HCT116 (cell line): ENCODE measurements around the gene FILIP1. TPM values are rescaled to one million over a fixed set of nuclear protein-coding genes. Genes with fewer than 3 reads are reported as not detected.

Experiments
- ATAC-seq: fragments of 200-7000 bp; cut with Tn5 transposase; 2 replicates; pipeline ENCODE4 v1.9.1; 2020; ENCODE audit warnings: mild to moderate bottlenecking, moderate library complexity
- BruUV-seq: library from RNA; stranded (reverse); fragments of 400-500 nt; replicated peaks from 2 replicates; lab custom pipeline; 2021; lab: Mats Ljungman, UMichigan
- CTCF ChIA-PET: fragments of 300-600 bp; sonication (Branson Sonifier 250); formaldehyde crosslinking; loops from one replicate; lab custom pipeline; 2021; ENCODE audit warnings: antibody characterized with exemption; lab: Charles Lee
- POLR2A ChIA-PET: fragments of 300-600, 350-600 bp; sonication (Branson Sonifier 250); formaldehyde crosslinking; loops from one replicate; lab custom pipeline; 2021; ENCODE audit warnings: antibody characterized with exemption; lab: Charles Lee
- RAD21 ChIA-PET, 2 experiments: fragments of 300-600 bp; sonication (Branson Sonifier 250); formaldehyde crosslinking; loops; one replicate each; lab custom pipeline; 2023; ENCODE audit warnings: low total read pairs in 2 of 2; ENCODE audit not compliant: uncharacterized antibody in 2 of 2, unreplicated experiment in 2 of 2, low non-redundant PET in 1 of 2; lab: Charles Lee
- DNase-seq: peaks from one replicate; pipeline ENCODE4 v3.0.0-alpha.2; 2010; ENCODE audit warnings: low read depth, low spot score
- H2AFZ ChIP-seq: fragments of 200-600 bp; shearing (Covaris generic), sonication (generic); 2 replicates; pipeline ENCODE4 v1.6.1; 2017; ENCODE audit warnings: low read depth, mixed run types, mixed read lengths, antibody characterized with exemption, low read length; ENCODE audit not compliant: poor library complexity, severe bottlenecking
- H3K27ac ChIP-seq: 2 replicates; pipeline ENCODE4 v1.5.1; 2012; ENCODE audit warnings: low read depth, low read length
- H3K27me3 ChIP-seq: fragments of 200-600 bp; sonication (generic); 2 replicates; pipeline ENCODE4 v1.6.1; 2016; ENCODE audit warnings: mixed run types, low read length, mixed read lengths; ENCODE audit not compliant: insufficient read depth
- H3K36me3 ChIP-seq, 2 experiments: fragments of 200-500 bp in 1 of 2; fragments of 200-600 bp in 1 of 2; sonication (Bioruptor generic) in 1 of 2; sonication (generic) in 1 of 2; 2 replicates each; pipeline versions ENCODE4 v1.5.1 to v1.6.1; 2014 to 2016; ENCODE audit warnings: low read length in 2 of 2, inconsistent platforms in 1 of 2, mixed read lengths in 1 of 2, mixed run types in 1 of 2; ENCODE audit not compliant: insufficient read depth in 2 of 2, control insufficient read depth in 1 of 2
- H3K4me1 ChIP-seq, 2 experiments: fragments of 200-600 bp in 1 of 2; sonication (generic) in 1 of 2; 2 replicates each; pipeline versions ENCODE4 v1.5.1 to v1.6.1; 2012 to 2017; ENCODE audit warnings: low read length in 2 of 2, inconsistent platforms in 1 of 2, mild to moderate bottlenecking in 1 of 2, mixed read lengths in 1 of 2, mixed run types in 1 of 2, moderate library complexity in 1 of 2; ENCODE audit not compliant: insufficient read depth in 2 of 2, control insufficient read depth in 1 of 2
- H3K4me2 ChIP-seq: fragments of 200-600 bp; sonication (generic); 2 replicates; pipeline ENCODE4 v1.6.1; 2017; ENCODE audit warnings: mixed run types, low read length, mixed read lengths
- H3K4me3 ChIP-seq, 2 experiments: fragments of 200-600 bp in 1 of 2; sonication (generic) in 1 of 2; replicated peaks in 1 of 2; 2 replicates each; pipeline ENCODE4 v1.5.1; 2011 to 2016; ENCODE audit warnings: low read length in 2 of 2, control low read depth in 1 of 2, low read depth in 1 of 2, mild to moderate bottlenecking in 1 of 2, mixed read lengths in 1 of 2, mixed run types in 1 of 2
- H3K79me2 ChIP-seq: fragments of 200-600 bp; sonication (generic); 2 replicates; pipeline ENCODE4 v1.6.1; 2017; ENCODE audit warnings: mild to moderate bottlenecking, mixed run types, low read length, moderate library complexity, mixed read lengths; ENCODE audit not compliant: insufficient read depth
- H3K9ac ChIP-seq: fragments of 200-600 bp; sonication (generic); 2 replicates; pipeline ENCODE4 v1.6.1; 2016; ENCODE audit warnings: low read length, mixed read lengths
- H3K9me2 ChIP-seq: fragments of 200-600 bp; sonication (generic), shearing (Covaris generic); 2 replicates; pipeline ENCODE4 v1.6.1; 2017; ENCODE audit warnings: mixed run types, mild to moderate bottlenecking, moderate library complexity; ENCODE audit not compliant: insufficient read depth
- H3K9me3 ChIP-seq, 2 experiments: fragments of 200-500 bp in 1 of 2; fragments of 200-600 bp in 1 of 2; sonication (Bioruptor generic) in 1 of 2; sonication (generic) in 1 of 2; 2 replicates each; pipeline ENCODE4 v1.6.1; 2014 to 2017; ENCODE audit warnings: low read length in 2 of 2, mixed read lengths in 2 of 2, inconsistent platforms in 1 of 2, low read depth in 1 of 2, mild to moderate bottlenecking in 1 of 2, mixed run types in 1 of 2, moderate library complexity in 1 of 2; ENCODE audit not compliant: control insufficient read depth in 1 of 2, insufficient read depth in 1 of 2
- H4K20me1 ChIP-seq: fragments of 200-600 bp; sonication (generic), shearing (Covaris generic); 2 replicates; pipeline ENCODE4 v1.6.1; 2017; ENCODE audit warnings: mixed run types, mild to moderate bottlenecking, moderate library complexity; ENCODE audit not compliant: insufficient read depth
- EZH2 ChIP-seq: fragments of 200-600 bp; sonication (generic); IDR thresholded peaks from 2 replicates; pipeline ENCODE4 v1.6.1; 2017; ENCODE audit warnings: antibody characterized with exemption, mixed run types
- EZH2phosphoT487 ChIP-seq: fragments of 200-600 bp; IDR thresholded peaks from 2 replicates; pipeline ENCODE4 v1.6.1; 2018; ENCODE audit warnings: antibody characterized with exemption, borderline replicate concordance
- FOSL1 ChIP-seq: IDR thresholded peaks from 2 replicates; pipeline ENCODE4 v1.6.1; 2012; ENCODE audit warnings: low read depth
- JUND ChIP-seq: IDR thresholded peaks from 2 replicates; pipeline ENCODE4 v1.6.1; 2012
- POLR2A ChIP-seq: IDR thresholded peaks from 2 replicates; pipeline ENCODE4 v1.7.0; 2011; ENCODE audit warnings: borderline replicate concordance; ENCODE audit not compliant: insufficient read depth, insufficient read length; ENCODE audit errors: extremely low read depth
- POLR2AphosphoS5 ChIP-seq: IDR thresholded peaks from 2 replicates; pipeline ENCODE4 v1.6.1; 2011; ENCODE audit warnings: mild to moderate bottlenecking, low read depth, low read length, moderate library complexity
- RAD21 ChIP-seq: IDR thresholded peaks from 2 replicates; pipeline ENCODE4 v1.6.1; 2012; ENCODE audit warnings: low read depth, mild to moderate bottlenecking
- REST ChIP-seq: IDR thresholded peaks from 2 replicates; pipeline ENCODE4 v1.6.1; 2012; ENCODE audit warnings: low read depth
- SP1 ChIP-seq: IDR thresholded peaks from 2 replicates; pipeline ENCODE4 v1.6.1; 2012; ENCODE audit warnings: low read depth
- SRF ChIP-seq: IDR thresholded peaks from 2 replicates; pipeline ENCODE4 v1.6.1; 2012; ENCODE audit warnings: low read depth
- TCF7L2 ChIP-seq: IDR thresholded peaks from 2 replicates; pipeline ENCODE4 v1.7.0; 2011; ENCODE audit warnings: borderline replicate concordance, inconsistent platforms; ENCODE audit not compliant: insufficient read depth, insufficient read length; ENCODE audit errors: extremely low read depth
- ZFX ChIP-seq: fragments of 450-650 bp; IDR thresholded peaks from 2 replicates; pipeline ENCODE4 v1.6.1; 2017
- ZNF274 ChIP-seq: fragments of 200-500 bp; sonication (Bioruptor generic); IDR thresholded peaks from 2 replicates; pipeline ENCODE4 v1.6.1; 2014; ENCODE audit warnings: mild to moderate bottlenecking, low read depth, low read length, inconsistent platforms
- intact Hi-C: fragments of 100-400 bp; cut with micrococcal nuclease; formaldehyde crosslinking; loops from 2 replicates; pipeline ENCODE4 v1.10.0; 2022
- total RNA-seq: library from RNA; stranded (reverse); gene quantifications from one replicate; pipeline ENCODE4 v1.2.1, GENCODE V29; 2021; ENCODE audit not compliant: unreplicated experiment
- TF ChIP-seq, protein P1 (sequence below): IDR thresholded peaks from 2 replicates; pipeline ENCODE4 v1.6.1; 2011; ENCODE audit warnings: mild to moderate bottlenecking, low read length, moderate library complexity; ENCODE audit not compliant: insufficient replicate concordance; ENCODE audit errors: extremely low read depth
- TF ChIP-seq, protein P2 (sequence below): IDR thresholded peaks from 2 replicates; pipeline ENCODE4 v1.6.1; 2012

Gene FILIP1
- total RNA-seq, 1 experiment from 2014 or later, result 0.05 TPM

DNA sequence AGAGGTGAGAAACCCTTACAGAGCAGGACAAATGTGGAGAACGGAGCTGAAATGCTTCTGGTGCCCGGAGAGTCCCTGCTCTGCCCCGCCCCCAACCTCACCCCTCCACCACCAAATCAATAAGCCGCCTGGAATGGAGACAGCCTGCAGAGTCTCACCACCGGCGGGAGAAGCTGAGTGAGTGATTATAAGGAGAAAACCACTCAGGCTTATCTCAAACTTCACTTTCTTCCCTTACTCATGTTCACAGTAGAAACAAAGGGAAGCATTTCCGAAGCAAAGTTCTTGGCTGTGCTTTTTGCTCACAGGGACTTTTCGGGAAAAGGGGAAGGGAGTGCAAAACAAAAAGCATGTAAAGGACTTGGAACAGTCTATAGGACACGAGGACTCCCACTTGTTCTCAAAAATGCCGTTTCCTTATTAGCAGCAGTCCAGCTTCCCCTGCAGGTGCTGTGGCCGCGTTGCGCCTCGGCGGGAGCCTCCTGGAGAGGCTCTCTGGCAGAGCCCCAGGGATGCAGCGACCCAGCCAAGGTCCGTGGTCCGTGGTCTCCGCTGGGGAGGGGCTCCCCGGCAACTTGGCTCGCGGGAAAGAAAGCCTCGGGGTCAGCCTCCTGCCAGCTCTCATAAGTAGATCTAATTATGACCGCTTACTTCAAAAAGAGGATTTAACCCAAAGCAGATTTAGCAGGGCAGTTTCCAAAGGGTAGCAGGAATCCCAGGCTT, 144.2 kb downstream of the FILIP1 start:
- Histone ChIP-seq H3K9me3 (no peaks in the 10 kb centered on the region), H3K4me1 (no peaks in the 10 kb centered on the region), H3K4me3 (no peak overlapping the region), H3K9me2 (no peaks in the 10 kb centered on the region), H3K36me3 (no peaks in the 10 kb centered on the region), H3K4me2 (no peak overlapping the region), H3K27ac (no peak overlapping the region), H3K79me2 (no peaks in the 10 kb centered on the region), H3K9ac (no peak overlapping the region), H2AFZ (no peak overlapping the region), H4K20me1 (no peaks in the 10 kb centered on the region), H3K27me3 (no peaks in the 10 kb centered on the region)
- BruUV-seq, result no TSS peak
- POLR2A ChIA-PET, result no interaction called here
- DNase-seq (no peak), ATAC-seq (no peak)
- intact Hi-C loops, result no loop called here
- TF ChIP-seq POLR2AphosphoS5, result no peak
- RAD21 ChIA-PET, result no interaction called here
- CTCF ChIA-PET, result no interaction called here

GRCh38 chr6:75348882-75349261, 144.7 kb downstream of the FILIP1 start:
- Histone ChIP-seq H3K4me2 (no peak overlapping the region), H3K27ac (no peak overlapping the region), H4K20me1 (no peaks in the 10 kb centered on the region), H3K9me3 (no peaks in the 10 kb centered on the region), H3K4me1 (no peaks in the 10 kb centered on the region), H3K4me3 (no peak overlapping the region), H3K36me3 (no peaks in the 10 kb centered on the region), H3K9ac (no peak overlapping the region), H3K79me2 (no peaks in the 10 kb centered on the region), H3K9me2 (no peaks in the 10 kb centered on the region), H3K27me3 (no peaks in the 10 kb centered on the region), H2AFZ (no peak overlapping the region)
- ChIA-PET RAD21 (no interaction called here), CTCF (no interaction called here), POLR2A (no interaction called here)
- intact Hi-C loops, result no loop called here
- no TSS peak for BruUV-seq
- DNase-seq (no peak), ATAC-seq (no peak)
- TF ChIP-seq ZFX (no peak), SP1 (no peak), TCF7L2 (no peak), FOSL1 (no peak), SRF (no peak), EZH2phosphoT487 (no peak), JUND (no peak), EZH2 (no peak), REST (no peak), ZNF274 (no peak), POLR2A (no peak), RAD21 (no peak), POLR2AphosphoS5 (no peak)
- TF ChIP-seq, protein P1, sequence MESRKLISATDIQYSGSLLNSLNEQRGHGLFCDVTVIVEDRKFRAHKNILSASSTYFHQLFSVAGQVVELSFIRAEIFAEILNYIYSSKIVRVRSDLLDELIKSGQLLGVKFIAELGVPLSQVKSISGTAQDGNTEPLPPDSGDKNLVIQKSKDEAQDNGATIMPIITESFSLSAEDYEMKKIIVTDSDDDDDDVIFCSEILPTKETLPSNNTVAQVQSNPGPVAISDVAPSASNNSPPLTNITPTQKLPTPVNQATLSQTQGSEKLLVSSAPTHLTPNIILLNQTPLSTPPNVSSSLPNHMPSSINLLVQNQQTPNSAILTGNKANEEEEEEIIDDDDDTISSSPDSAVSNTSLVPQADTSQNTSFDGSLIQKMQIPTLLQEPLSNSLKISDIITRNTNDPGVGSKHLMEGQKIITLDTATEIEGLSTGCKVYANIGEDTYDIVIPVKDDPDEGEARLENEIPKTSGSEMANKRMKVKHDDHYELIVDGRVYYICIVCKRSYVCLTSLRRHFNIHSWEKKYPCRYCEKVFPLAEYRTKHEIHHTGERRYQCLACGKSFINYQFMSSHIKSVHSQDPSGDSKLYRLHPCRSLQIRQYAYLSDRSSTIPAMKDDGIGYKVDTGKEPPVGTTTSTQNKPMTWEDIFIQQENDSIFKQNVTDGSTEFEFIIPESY, result no peak
- TF ChIP-seq, protein P2, sequence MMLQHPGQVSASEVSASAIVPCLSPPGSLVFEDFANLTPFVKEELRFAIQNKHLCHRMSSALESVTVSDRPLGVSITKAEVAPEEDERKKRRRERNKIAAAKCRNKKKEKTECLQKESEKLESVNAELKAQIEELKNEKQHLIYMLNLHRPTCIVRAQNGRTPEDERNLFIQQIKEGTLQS, result no peak
